ENCODE data around the gene SNRPB.
A peak's percentile ranks its signal among the peaks of the same experiment; 100 is the strongest.

SNRPB gene

GRCh38 chr20:2468581-2469407 lies 1.8 kb downstream of the SNRPB start:
- no peaks in the 10 kb centered on the region for H3K27me3 ChIP-seq (ENCODE audit: control insufficient read depth, insufficient read depth, low read length)
- H3K4me1 ChIP-seq (ENCODE audit: control insufficient read depth, insufficient read depth, low read length), result peaks cover 16% of the 10 kb centered on the region
- H3K9ac ChIP-seq (ENCODE audit: low read length), result peak overlapping the region; percentile 82
- peaks cover 4% of the 10 kb centered on the region for H3K36me3 ChIP-seq (ENCODE audit: control insufficient read depth, insufficient read depth, low read length)
- no peaks in the 10 kb centered on the region for H3K9me3 ChIP-seq (ENCODE audit: control insufficient read depth, low read length)
- no peak overlapping the region for H3K4me3 ChIP-seq (ENCODE audit: low read length)

GRCh38 chr20:2467412-2467811 lies 3.2 kb downstream of the SNRPB start:
- H3K4me3 ChIP-seq (ENCODE audit: low read length), result no peak overlapping the region
- H3K36me3 ChIP-seq (ENCODE audit: control insufficient read depth, insufficient read depth, low read length), result peaks cover 18% of the 10 kb centered on the region
- no peaks in the 10 kb centered on the region for H3K9me3 ChIP-seq (ENCODE audit: control insufficient read depth, low read length)
- no peaks in the 10 kb centered on the region for H3K27me3 ChIP-seq (ENCODE audit: control insufficient read depth, insufficient read depth, low read length)
- H3K4me1 ChIP-seq (ENCODE audit: control insufficient read depth, insufficient read depth, low read length), result peaks cover 16% of the 10 kb centered on the region
- no peak overlapping the region for H3K9ac ChIP-seq (ENCODE audit: low read length)

GRCh38 chr20:2465100-2465499 lies 5.5 kb downstream of the SNRPB start:
- Histone ChIP-seq H3K9ac (ENCODE audit: low read length) (no peak overlapping the region), H3K36me3 (ENCODE audit: control insufficient read depth, insufficient read depth, low read length) (peaks cover 30% of the 10 kb centered on the region)

GRCh38 chr20:2463616-2464365 lies 6.8 kb downstream of the SNRPB start:
- Histone ChIP-seq H3K4me1 (ENCODE audit: control insufficient read depth, insufficient read depth, low read length) (peaks cover 3% of the 10 kb centered on the region), H3K9me3 (ENCODE audit: control insufficient read depth, low read length) (no peaks in the 10 kb centered on the region), H3K27me3 (ENCODE audit: control insufficient read depth, insufficient read depth, low read length) (no peaks in the 10 kb centered on the region), H3K36me3 (ENCODE audit: control insufficient read depth, insufficient read depth, low read length) (peaks cover 30% of the 10 kb centered on the region), H3K4me3 (ENCODE audit: low read length) (no peak overlapping the region), H3K9ac (ENCODE audit: low read length) (no peak overlapping the region)

More at GRCh38 chr20:2465100-2465499, 5.5 kb downstream of the SNRPB start:
- H3K27me3 ChIP-seq (ENCODE audit: control insufficient read depth, insufficient read depth, low read length), result no peaks in the 10 kb centered on the region
- no peaks in the 10 kb centered on the region for H3K9me3 ChIP-seq (ENCODE audit: control insufficient read depth, low read length)
- H3K4me3 ChIP-seq (ENCODE audit: low read length), result no peak overlapping the region
- H3K4me1 ChIP-seq (ENCODE audit: control insufficient read depth, insufficient read depth, low read length), result peaks cover 9% of the 10 kb centered on the region

DNA sequence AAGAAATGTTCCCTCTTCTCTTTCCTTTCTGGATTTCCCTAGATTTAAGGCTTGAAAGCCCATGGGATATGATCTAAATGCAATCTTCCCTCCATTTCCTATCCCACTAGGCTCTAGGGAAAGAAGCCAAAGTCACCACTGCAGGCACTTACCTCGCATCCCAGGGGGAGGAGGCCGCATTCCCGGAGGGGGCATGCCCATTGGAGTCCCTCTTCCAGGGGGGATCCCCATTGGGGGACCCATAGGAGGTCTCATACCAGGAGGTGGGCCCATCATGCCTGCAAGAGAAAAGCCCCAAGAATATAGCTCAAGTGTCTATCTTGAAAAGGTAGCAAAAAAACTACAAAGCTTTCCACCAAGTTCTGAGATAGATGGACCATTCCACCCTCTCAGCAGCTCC lies 8.1 kb downstream of the SNRPB start:
- H3K4me3 ChIP-seq (ENCODE audit: low read length), result no peak overlapping the region
- peaks cover 30% of the 10 kb centered on the region for H3K36me3 ChIP-seq (ENCODE audit: control insufficient read depth, insufficient read depth, low read length)
- no peaks in the 10 kb centered on the region for H3K9me3 ChIP-seq (ENCODE audit: control insufficient read depth, low read length)

DNA sequence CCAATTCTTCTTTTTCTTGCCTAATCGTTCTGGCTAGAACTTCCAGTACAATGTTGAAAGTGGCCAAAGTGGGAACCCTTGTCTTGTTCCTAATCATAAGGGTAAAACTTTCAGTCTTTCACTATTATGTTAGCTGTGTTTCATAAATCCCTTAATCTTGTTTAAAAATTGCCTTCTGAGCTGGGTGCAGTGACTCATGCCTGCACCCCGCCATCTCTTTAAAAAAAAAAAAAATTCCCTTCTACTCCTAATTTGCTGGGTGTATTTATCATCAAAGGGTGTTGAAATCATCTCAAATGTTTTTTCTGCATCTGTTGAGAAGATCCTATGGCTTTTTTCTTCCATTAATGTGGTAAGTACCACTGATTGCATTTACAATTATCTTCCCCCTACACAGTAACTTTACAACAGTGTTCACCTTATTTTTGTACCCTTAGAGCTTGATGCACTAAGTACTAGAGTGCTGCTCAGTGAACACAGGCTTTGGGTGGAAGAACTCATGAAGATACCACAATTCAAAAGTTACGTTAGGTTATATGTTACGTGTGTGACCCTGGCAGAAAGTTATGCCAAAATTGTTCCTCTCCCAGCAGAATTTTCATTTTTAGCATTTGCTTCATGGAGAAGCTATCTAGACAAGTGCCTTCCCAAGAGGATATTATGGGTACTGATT lies 9.7 kb downstream of the SNRPB start:
- Histone ChIP-seq H3K27me3 (ENCODE audit: control insufficient read depth, insufficient read depth, low read length) (no peaks in the 10 kb centered on the region), H3K4me3 (ENCODE audit: low read length) (no peak overlapping the region), H3K36me3 (ENCODE audit: control insufficient read depth, insufficient read depth, low read length) (peaks cover 30% of the 10 kb centered on the region), H3K4me1 (ENCODE audit: control insufficient read depth, insufficient read depth, low read length) (no peaks in the 10 kb centered on the region), H3K9me3 (ENCODE audit: control insufficient read depth, low read length) (no peaks in the 10 kb centered on the region), H3K9ac (ENCODE audit: low read length) (no peak overlapping the region)

More for the DNA sequence above, 8.1 kb downstream of the SNRPB start:
- H3K27me3 ChIP-seq (ENCODE audit: control insufficient read depth, insufficient read depth, low read length), result no peaks in the 10 kb centered on the region
- no peak overlapping the region for H3K9ac ChIP-seq (ENCODE audit: low read length)
- H3K4me1 ChIP-seq (ENCODE audit: control insufficient read depth, insufficient read depth, low read length), result no peaks in the 10 kb centered on the region

- H3K4me1 ChIP-seq (ENCODE audit: control insufficient read depth, insufficient read depth, low read length), result no peaks in the 10 kb centered on the region
- peaks cover 30% of the 10 kb centered on the region for H3K36me3 ChIP-seq (ENCODE audit: control insufficient read depth, insufficient read depth, low read length)
- no peak overlapping the region for H3K4me3 ChIP-seq (ENCODE audit: low read length)
- no peak overlapping the region for H3K9ac ChIP-seq (ENCODE audit: low read length)
- no peaks in the 10 kb centered on the region for H3K27me3 ChIP-seq (ENCODE audit: control insufficient read depth, insufficient read depth, low read length)
- H3K9me3 ChIP-seq (ENCODE audit: control insufficient read depth, low read length), result no peaks in the 10 kb centered on the region
These were observed 10.4 kb downstream of the SNRPB start for GRCh38 chr20:2459981-2460751.

DNA sequence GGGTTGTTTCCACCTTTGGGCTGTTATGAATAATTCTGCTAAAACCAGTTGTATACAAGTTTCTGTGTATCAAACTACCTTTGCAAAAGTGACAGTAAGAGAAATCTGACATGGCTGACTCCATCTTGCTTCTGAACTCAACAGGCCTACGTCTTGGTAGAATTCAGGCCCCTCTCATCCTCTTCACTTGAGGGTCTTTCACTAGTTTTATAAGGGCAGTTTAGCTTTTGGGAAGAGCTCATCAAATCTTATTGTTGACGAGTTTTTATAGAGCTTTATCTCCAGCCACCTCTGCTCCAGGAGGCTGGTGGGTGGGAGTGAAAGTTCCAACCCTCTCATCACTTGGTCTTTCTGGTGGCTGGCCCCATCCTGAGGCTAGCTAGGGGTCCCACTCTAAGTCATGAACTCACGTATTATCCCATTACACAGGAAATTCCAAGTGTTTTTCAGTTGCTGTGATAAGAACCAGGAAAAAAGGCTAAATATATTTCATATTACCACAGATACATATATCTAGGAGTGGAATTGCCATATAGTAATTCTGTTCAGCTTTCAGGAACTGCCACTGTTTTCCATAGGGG lies 11.6 kb downstream of the SNRPB start:
- no peak overlapping the region for H3K9ac ChIP-seq (ENCODE audit: low read length)
- no peak overlapping the region for H3K4me3 ChIP-seq (ENCODE audit: low read length)
- no peaks in the 10 kb centered on the region for H3K9me3 ChIP-seq (ENCODE audit: control insufficient read depth, low read length)
- H3K27me3 ChIP-seq (ENCODE audit: control insufficient read depth, insufficient read depth, low read length), result no peaks in the 10 kb centered on the region
- peaks cover 27% of the 10 kb centered on the region for H3K36me3 ChIP-seq (ENCODE audit: control insufficient read depth, insufficient read depth, low read length)
- no peaks in the 10 kb centered on the region for H3K4me1 ChIP-seq (ENCODE audit: control insufficient read depth, insufficient read depth, low read length)

DNA sequence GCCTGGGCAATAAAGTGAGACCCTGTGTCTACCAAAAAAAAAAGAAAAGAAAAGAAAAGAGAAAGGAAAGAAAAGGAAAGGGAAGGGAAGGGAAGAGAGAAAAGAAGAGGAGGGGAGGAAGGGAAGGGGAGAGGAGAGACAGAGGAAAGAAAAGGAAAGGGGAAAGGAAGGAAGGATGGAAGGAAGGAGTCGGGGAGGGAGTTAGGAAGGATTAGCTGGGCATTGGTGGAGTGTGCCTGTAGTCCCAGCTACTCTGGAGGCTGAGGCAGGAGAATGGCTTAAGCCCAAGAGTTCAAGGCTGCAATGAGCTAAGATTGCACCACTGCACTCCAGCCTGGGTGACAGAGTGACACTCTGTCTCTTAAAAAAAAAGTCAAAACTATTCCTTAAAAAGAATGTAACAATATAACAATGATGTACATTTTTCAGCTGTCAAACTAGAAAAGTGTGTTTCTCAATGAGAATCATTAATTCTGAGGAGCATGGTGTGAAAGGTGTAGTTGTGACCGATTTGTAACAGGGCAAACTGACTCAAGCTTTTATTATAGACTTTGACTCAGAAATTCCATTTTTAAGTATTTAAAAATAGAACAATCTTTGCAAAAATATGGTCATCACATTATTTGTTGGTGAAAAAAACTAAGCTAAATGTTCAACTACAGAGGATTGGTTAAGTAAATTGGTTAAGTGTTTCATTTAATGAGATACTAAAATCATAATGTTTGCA lies 14.7 kb downstream of the SNRPB start:
- Histone ChIP-seq H3K27me3 (ENCODE audit: control insufficient read depth, insufficient read depth, low read length) (no peaks in the 10 kb centered on the region), H3K9me3 (ENCODE audit: control insufficient read depth, low read length) (no peaks in the 10 kb centered on the region), H3K9ac (ENCODE audit: low read length) (no peak overlapping the region), H3K4me3 (ENCODE audit: low read length) (no peak overlapping the region), H3K36me3 (ENCODE audit: control insufficient read depth, insufficient read depth, low read length) (no peaks in the 10 kb centered on the region), H3K4me1 (ENCODE audit: control insufficient read depth, insufficient read depth, low read length) (no peaks in the 10 kb centered on the region)

DNA sequence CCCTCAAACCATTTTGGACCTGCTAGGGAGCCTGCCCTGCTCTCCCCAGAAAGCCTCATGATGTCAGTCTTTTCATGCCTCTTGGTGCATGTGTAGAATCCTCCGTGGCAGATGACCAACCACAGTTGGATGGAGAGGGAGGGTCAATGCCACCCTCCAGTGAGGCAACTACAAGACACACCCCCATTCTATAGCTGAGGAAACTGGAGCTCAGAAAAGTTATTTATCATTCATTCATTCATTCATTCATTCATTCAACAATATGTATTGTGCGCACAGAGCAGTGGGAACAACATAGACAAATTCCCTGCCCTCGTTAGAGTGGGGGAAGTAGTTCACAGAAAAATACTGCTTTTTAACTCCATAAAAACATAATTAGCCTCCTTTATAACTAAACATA lies 16.8 kb downstream of the SNRPB start:
- no peaks in the 10 kb centered on the region for H3K9me3 ChIP-seq (ENCODE audit: control insufficient read depth, low read length)
- H3K36me3 ChIP-seq (ENCODE audit: control insufficient read depth, insufficient read depth, low read length), result no peaks in the 10 kb centered on the region
- no peaks in the 10 kb centered on the region for H3K27me3 ChIP-seq (ENCODE audit: control insufficient read depth, insufficient read depth, low read length)
- H3K4me1 ChIP-seq (ENCODE audit: control insufficient read depth, insufficient read depth, low read length), result no peaks in the 10 kb centered on the region
- H3K4me3 ChIP-seq (ENCODE audit: low read length), result no peak overlapping the region
- no peak overlapping the region for H3K9ac ChIP-seq (ENCODE audit: low read length)

Measured in mucosa of stomach (tissue), 1 donor.